ENCODE data around the gene FGF21.

The FGF21 gene

GRCh38 chr19:48728911-48729664, 26.2 kb upstream of the FGF21 start:
- DNase-seq (ENCODE audit: low read depth), result no peak

DNA sequence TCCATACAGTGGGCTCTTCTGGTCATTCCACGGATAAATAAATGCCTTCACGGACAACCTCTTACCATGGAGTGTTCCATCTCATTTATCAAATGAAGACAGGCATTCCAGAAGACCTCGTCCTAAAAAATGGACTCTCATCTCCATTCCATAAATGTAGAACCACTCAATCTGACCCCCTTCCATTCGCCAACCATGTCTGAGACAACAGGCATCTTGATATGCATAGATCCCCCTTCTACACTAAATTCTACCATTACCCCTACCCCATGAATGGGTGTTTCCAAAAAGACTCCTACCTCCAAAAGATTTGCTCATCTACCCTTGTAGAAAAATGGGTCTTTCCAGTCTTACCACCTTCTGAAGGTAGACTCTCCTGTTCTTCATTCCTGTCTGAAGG, 23.9 kb upstream of the FGF21 start:
- no peak for DNase-seq (ENCODE audit: low read depth)

- DNase-seq (ENCODE audit: low read depth), result no peak
Observed at GRCh38 chr19:48734625-48735024, 20.7 kb upstream of the FGF21 start.

GRCh38 chr19:48735031-48735615, 20.2 kb upstream of the FGF21 start:
- DNase-seq (ENCODE audit: low read depth), result no peak

DNA sequence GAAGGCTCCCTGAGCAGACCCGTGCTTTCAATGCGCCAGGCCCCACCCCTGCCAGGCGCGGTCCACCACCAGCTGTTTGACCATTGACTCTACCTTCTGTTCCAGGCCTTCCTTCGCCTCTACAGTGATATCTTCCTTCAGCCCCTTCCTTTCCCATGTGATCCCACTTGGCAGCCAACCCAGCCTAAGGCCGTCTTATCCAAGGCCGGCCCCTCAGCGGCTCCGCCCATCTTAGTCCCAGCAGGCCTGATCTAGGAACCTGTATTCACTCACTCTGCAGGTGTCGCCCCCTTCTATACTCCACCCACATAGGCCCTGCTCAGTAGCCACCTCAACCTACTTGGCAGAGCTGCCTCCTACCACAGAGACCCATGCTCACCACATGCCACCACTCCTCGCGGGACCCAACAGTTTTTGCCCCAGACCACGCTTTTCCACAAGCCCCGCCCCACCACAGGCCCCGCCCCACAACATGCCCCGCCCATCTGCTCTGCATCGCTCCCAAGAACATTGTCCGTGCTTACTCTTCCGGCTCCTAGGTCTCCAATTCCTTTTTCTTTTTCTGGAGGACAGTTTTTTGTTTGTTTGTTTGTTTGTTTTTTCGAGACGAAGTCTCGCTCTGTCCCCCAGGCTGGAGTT, 17.8 kb upstream of the FGF21 start:
- no peak for DNase-seq (ENCODE audit: low read depth)

- DNase-seq (ENCODE audit: low read depth), result no peak
Observed at GRCh38 chr19:48738557-48739403, 16.5 kb upstream of the FGF21 start.

GRCh38 chr19:48739404-48740163, 15.7 kb upstream of the FGF21 start:
- DNase-seq (ENCODE audit: low read depth), result no peak

DNA sequence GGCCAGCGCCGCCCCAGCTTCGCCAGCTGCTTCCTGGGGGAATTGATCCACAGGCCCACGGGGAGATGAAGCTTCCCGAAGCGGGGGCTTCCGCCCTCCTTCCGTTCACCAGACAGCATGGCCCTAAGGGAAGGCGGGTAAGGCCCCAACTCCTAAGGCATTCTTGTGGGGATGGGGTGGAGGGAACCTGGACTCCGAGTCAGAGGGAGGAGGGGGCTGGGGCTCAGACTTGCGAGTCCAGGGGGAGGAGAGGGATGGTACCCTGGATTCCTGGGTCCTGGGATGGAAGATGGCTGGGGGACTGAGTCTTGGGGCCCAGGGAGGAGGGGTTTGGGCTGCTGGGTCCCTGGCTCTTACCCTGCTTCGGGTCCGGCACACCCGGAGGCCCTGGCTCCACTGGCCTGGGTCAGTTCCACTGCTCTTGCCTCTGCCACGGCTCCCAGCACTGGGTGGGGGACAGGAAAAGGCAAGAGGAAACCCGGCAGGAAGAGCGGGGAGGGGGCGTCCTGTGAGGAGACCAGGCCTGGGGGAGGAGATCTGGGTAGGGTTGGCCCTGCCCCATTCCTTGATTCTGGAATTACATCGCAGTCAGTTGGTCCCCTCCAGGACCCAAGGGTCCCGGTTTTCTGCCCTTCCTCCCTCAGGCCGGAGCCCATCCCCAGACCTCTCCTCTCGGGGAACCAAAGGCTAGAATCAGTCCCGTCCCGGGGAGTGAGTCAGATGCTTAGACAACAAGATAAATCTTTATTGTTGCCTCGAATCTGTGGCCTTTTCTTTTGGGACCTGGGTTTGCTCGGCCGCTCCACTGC, 15.0 kb upstream of the FGF21 start, which contains the start of gene RASIP1:
TSS of gene RASIP1 (minus strand) at position 447 of the 809 bp plus-strand sequence. CDS start at position 119, 328 bp downstream.
- DNase-seq (ENCODE audit: low read depth), result no peak

- DNase-seq (ENCODE audit: low read depth), result no peak
Observed at GRCh38 chr19:48741129-48741999, 14.0 kb upstream of the FGF21 start.

DNA sequence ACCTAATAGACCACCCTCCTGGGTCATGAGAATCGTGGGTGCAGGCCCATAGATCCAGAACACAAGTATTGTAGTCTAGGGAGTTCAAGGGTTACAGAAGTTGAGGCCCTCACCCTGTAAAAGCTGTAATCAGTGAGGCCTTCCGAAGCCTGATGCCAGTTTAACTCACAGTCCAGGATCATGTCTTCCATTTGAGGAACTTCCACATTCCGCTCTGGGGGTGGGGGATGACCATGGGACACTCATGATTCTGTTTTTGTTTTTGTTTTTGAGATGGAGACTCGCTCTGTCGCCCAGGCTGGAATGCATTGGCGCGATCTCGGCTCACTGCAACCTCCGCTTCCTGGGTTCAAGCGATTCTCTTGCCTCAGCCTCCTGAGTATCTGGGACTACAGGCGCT, 13.2 kb upstream of the FGF21 start:
- DNase-seq (ENCODE audit: low read depth), result no peak

DNA sequence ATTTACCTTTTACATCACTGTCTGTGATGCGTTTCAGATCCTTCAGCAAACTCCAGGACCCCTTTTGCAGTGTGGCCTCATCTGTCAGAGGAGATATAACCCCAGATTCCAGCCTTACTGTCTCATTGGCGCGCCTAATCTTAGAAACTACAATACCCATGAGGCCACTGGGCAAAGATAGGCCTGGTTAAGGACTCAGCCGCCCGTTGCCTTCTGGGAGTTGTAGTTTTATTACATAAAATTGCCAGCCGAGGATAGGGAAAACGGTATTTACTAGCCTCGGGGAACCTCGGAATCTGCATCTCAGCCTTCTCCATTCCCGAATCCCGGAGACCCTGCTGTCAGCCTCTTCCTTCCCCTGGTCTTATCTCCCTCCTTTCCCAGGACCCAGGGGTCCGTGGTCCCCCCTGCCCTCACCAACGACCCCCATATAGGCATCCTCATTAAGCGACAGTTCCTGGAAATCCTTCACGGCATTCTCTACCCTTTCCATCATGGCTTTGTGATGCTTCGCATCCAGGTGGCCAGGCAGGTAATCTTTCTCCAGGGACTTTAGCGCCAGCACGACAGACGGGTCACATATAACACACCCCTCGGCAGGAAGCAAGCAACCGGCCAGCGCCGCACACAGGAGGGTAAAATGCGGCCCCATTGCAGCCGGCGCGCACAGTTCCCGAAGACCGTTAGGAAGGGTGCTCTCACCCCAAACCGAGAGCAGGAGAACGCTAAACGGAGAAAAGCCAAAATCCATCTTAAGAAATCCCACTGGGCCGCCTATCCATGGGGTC, 9.9 kb upstream of the FGF21 start:
- DNase-seq (ENCODE audit: low read depth), result no peak

- DNase-seq (ENCODE audit: low read depth), result no peak
Observed at GRCh38 chr19:48746110-48746509, 9.2 kb upstream of the FGF21 start.

- DNase-seq (ENCODE audit: low read depth), result peak; percentile 37
Observed at GRCh38 chr19:48746738-48747575, 8.4 kb upstream of the FGF21 start, which contains the start of gene IZUMO1. TSS of gene IZUMO1 (minus strand) at chr19:48746909. CDS start at chr19:48745859, 1,050 bp downstream.

GRCh38 chr19:48749571-48750198, 5.6 kb upstream of the FGF21 start:
- DNase-seq (ENCODE audit: low read depth), result no peak

DNA sequence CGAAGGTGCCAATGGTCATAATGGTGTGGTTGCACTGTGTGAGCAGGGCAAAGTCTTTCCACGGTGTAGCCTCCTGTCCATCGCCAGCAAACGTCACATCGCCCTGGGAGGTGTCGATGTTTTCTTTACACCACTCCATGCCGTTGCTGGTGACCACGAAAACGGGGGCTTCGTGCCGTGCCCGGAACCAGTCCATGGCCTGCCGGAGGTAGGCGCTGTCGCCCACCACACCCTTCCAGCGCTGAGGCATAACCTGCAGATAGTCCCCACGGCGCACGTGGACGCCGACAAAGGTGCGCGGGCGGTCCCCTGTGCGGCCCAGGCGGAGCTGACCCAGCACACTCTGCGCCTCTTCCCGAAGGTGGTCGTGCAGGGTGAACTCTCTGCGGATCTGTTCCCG, 5.0 kb upstream of the FGF21 start:
- no peak for DNase-seq (ENCODE audit: low read depth)

DNA sequence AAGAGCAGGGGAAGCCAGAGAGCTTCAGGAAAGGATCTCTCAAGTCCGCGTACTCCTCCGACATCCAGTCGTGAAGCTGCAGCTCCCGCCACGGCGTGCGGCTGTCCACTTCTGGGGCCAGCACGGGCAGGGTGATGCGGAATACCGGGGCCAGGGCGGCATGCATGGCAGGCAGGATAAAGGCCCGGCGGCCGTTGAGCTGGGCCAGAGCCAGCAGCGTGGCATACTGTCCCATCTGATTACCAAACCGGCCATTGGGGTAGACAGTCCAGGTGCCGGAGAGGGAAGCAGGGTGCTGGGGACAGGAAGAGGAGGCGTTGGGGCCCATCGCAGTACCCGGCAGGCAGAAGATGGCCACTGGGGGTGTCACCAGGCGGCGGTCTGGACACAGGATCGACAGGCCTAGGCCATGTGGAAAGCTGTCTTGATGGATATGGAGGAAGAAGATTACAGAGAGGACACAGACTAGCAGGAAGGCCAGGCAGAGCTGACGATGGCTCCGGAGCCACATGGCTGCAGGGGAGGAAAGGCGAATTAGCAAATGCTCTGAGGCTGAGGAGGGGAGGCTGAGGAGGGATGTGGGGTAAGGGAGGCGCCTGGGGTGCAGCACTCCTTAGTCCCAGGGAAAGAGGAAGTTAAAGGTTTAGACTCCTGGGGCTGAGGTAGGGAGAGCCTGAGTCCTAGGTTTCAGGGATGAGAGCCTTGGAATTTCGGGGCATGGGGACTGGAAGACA, 4.4 kb upstream of the FGF21 start:
- DNase-seq (ENCODE audit: low read depth), result no peak

Measured in GM04503 (cell line).